AG04449 (cell line): ENCODE data around the gene ATP2B2.

Experiments
- CTCF ChIA-PET: fragments of 350-600 bp; formaldehyde crosslinking; extraction: SDS; loops from one replicate; lab custom pipeline; 2021; ENCODE audit warnings: antibody characterized with exemption; lab: Yijun Ruan, JAX
- POLR2A ChIA-PET: fragments of 400-600, 350-600 bp; formaldehyde crosslinking; extraction: SDS; loops from one replicate; lab custom pipeline; 2020; ENCODE audit warnings: antibody characterized with exemption, inconsistent platforms; lab: Yijun Ruan, JAX
- DNase-seq: peaks from one replicate; pipeline ENCODE4 v3.0.0-alpha.2; 2010; ENCODE audit warnings: low read depth, low spot score
- H3K4me3 ChIP-seq: 2 replicates; pipeline ENCODE4 v1.5.1; 2011; ENCODE audit warnings: low read depth, mild to moderate bottlenecking, control low read depth, low read length
- CTCF ChIP-seq: IDR thresholded peaks from one replicate; pipeline ENCODE4 v1.5.1; 2011; ENCODE audit warnings: mild to moderate bottlenecking, moderate library complexity, low read length, control low read depth, inconsistent platforms; ENCODE audit not compliant: insufficient read depth; ENCODE audit errors: missing control alignments

Gene ATP2B2

GRCh38 chr3:10453431-10454163 lies 51.8 kb downstream of the ATP2B2 start:
- no peak for TF ChIP-seq CTCF
- no peak for DNase-seq
- H3K4me3 ChIP-seq, result no peak overlapping the region
- CTCF ChIA-PET, result no interaction called here
- POLR2A ChIA-PET, result no interaction called here

GRCh38 chr3:10450494-10451440 lies 54.6 kb downstream of the ATP2B2 start:
- ChIA-PET CTCF (no interaction called here), POLR2A (no interaction called here)
- H3K4me3 ChIP-seq, result no peak overlapping the region
- no peak for TF ChIP-seq CTCF
- DNase-seq, result no peak

- no peak for TF ChIP-seq CTCF
- H3K4me3 ChIP-seq, result no peak overlapping the region
- no peak for DNase-seq
- ChIA-PET CTCF (no interaction called here), POLR2A (no interaction called here)
These were observed 56.0 kb downstream of the ATP2B2 start for GRCh38 chr3:10449436-10449835.

- no peak for DNase-seq
- ChIA-PET POLR2A (no interaction called here), CTCF (no interaction called here)
- no peak overlapping the region for H3K4me3 ChIP-seq
- no peak for TF ChIP-seq CTCF
These were observed 56.8 kb downstream of the ATP2B2 start for GRCh38 chr3:10448544-10448943.

GRCh38 chr3:10447527-10448260 lies 57.7 kb downstream of the ATP2B2 start:
- DNase-seq, result no peak
- ChIA-PET POLR2A (no interaction called here), CTCF (interaction anchor here (1.2 kb wide), 1 partner anchor 18 kb away, joined by 3 read pairs; no protein-coding TSS in a partner anchor)
- H3K4me3 ChIP-seq, result no peak overlapping the region
- TF ChIP-seq CTCF, result no peak

- ChIA-PET POLR2A (no interaction called here), CTCF (interaction anchor here (1.2 kb wide), 1 partner anchor 19 kb away, joined by 3 read pairs; no protein-coding TSS in a partner anchor)
- DNase-seq, result no peak
- no peak overlapping the region for H3K4me3 ChIP-seq
- TF ChIP-seq CTCF, result no peak
These were observed 58.3 kb downstream of the ATP2B2 start for GRCh38 chr3:10447110-10447509.
